PFSK-1 (cell line): Measurements from ENCODE around the gene CIITA.

ENCODE experiments used
- POLR2AphosphoS5 ChIP-seq: IDR thresholded peaks from 2 replicates; pipeline ENCODE4 v1.6.1; 2012; ENCODE audit warnings: low read depth, mild to moderate bottlenecking, control low read depth, low read length, moderate library complexity
- TF ChIP-seq, protein P1 (sequence below), 2 experiments: IDR thresholded peaks; 2 replicates each; pipeline versions ENCODE4 v1.6.1 to v1.8.0; 2011 to 2012; ENCODE audit warnings: low read depth in 2 of 2, low read length in 2 of 2, control low read depth in 1 of 2, inconsistent platforms in 1 of 2, mild to moderate bottlenecking in 1 of 2, moderate library complexity in 1 of 2; ENCODE audit not compliant: insufficient read depth in 1 of 2

- no peak for TF ChIP-seq POLR2AphosphoS5
- TF ChIP-seq, protein P1, sequence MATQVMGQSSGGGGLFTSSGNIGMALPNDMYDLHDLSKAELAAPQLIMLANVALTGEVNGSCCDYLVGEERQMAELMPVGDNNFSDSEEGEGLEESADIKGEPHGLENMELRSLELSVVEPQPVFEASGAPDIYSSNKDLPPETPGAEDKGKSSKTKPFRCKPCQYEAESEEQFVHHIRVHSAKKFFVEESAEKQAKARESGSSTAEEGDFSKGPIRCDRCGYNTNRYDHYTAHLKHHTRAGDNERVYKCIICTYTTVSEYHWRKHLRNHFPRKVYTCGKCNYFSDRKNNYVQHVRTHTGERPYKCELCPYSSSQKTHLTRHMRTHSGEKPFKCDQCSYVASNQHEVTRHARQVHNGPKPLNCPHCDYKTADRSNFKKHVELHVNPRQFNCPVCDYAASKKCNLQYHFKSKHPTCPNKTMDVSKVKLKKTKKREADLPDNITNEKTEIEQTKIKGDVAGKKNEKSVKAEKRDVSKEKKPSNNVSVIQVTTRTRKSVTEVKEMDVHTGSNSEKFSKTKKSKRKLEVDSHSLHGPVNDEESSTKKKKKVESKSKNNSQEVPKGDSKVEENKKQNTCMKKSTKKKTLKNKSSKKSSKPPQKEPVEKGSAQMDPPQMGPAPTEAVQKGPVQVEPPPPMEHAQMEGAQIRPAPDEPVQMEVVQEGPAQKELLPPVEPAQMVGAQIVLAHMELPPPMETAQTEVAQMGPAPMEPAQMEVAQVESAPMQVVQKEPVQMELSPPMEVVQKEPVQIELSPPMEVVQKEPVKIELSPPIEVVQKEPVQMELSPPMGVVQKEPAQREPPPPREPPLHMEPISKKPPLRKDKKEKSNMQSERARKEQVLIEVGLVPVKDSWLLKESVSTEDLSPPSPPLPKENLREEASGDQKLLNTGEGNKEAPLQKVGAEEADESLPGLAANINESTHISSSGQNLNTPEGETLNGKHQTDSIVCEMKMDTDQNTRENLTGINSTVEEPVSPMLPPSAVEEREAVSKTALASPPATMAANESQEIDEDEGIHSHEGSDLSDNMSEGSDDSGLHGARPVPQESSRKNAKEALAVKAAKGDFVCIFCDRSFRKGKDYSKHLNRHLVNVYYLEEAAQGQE (IDR thresholded peaks at IDR 0.05; ENCODE audit: insufficient read depth in 1 of 2, low read depth in 2 of 2, low read length in 2 of 2): no peak
Observed at GRCh38 chr16:10896165-10896564, 19.2 kb downstream of the CIITA start.
